Panc1 (cell line): ENCODE results near the gene TFEB. TPM values are rescaled to one million over a fixed set of nuclear protein-coding genes. Genes with fewer than 3 reads are reported as not detected.

Experiments used
- ATAC-seq: fragments of 200-7000 bp; cut with Tn5 transposase; 2 replicates; pipeline ENCODE4 v1.9.1; 2020; ENCODE audit warnings: mild to moderate bottlenecking, moderate library complexity
- BruUV-seq: library from RNA; stranded (reverse); fragments of 400-500 nt; replicated peaks from 2 replicates; lab custom pipeline; 2021; lab: Mats Ljungman, UMichigan
- CTCF ChIA-PET: fragments of 300-600 bp; sonication (Branson Sonifier 250); formaldehyde crosslinking; loops from one replicate; lab custom pipeline; 2022; ENCODE audit warnings: antibody characterized with exemption; lab: Charles Lee
- POLR2A ChIA-PET: fragments of 300-600 bp; sonication (Branson Sonifier 250); formaldehyde crosslinking; loops from one replicate; lab custom pipeline; 2022; ENCODE audit warnings: antibody characterized with exemption; lab: Charles Lee
- DNase-seq: peaks from one replicate; pipeline ENCODE4 v3.0.0-alpha.2; 2010; ENCODE audit warnings: low read depth, low spot score
- H3K27ac ChIP-seq: 2 replicates; pipeline ENCODE4 v1.5.1; 2011; ENCODE audit warnings: mild to moderate bottlenecking, low read length, inconsistent platforms
- H3K27me3 ChIP-seq: fragments of 200-500 bp; sonication (Bioruptor generic); 2 replicates; pipeline ENCODE4 v1.6.0; 2014; ENCODE audit warnings: low read length, inconsistent platforms; ENCODE audit not compliant: control insufficient read depth, insufficient read depth
- H3K36me3 ChIP-seq: fragments of 200-500 bp; sonication (Bioruptor generic); 2 replicates; pipeline ENCODE4 v1.5.1; 2014; ENCODE audit warnings: inconsistent platforms, mild to moderate bottlenecking, low read length, moderate library complexity; ENCODE audit not compliant: control insufficient read depth, insufficient read depth
- H3K4me1 ChIP-seq: 2 replicates; pipeline ENCODE4 v1.5.1; 2011; ENCODE audit warnings: inconsistent platforms, mild to moderate bottlenecking, low read length, moderate library complexity; ENCODE audit not compliant: control insufficient read depth, insufficient read depth
- H3K4me3 ChIP-seq, 2 experiments: 2 replicates each; pipeline ENCODE4 v1.5.1; 2011 to 2012; ENCODE audit warnings: low read depth in 2 of 2, low read length in 2 of 2, mild to moderate bottlenecking in 2 of 2, inconsistent platforms in 1 of 2, moderate library complexity in 1 of 2
- H3K9me3 ChIP-seq: fragments of 200-500 bp; sonication (Bioruptor generic); 2 replicates; pipeline ENCODE4 v1.5.1; 2014; ENCODE audit warnings: low read depth, mild to moderate bottlenecking, inconsistent platforms, low read length, moderate library complexity; ENCODE audit not compliant: control insufficient read depth, insufficient read depth
- CTCF ChIP-seq: fragments of 450-650 bp; IDR thresholded peaks from 2 replicates; pipeline ENCODE4 v1.5.1; 2017; ENCODE audit warnings: mild to moderate bottlenecking
- POLR2AphosphoS5 ChIP-seq: IDR thresholded peaks from 2 replicates; pipeline ENCODE4 v1.6.1; 2012; ENCODE audit warnings: mild to moderate bottlenecking, low read depth, low read length, moderate library complexity
- REST ChIP-seq, 2 experiments: IDR thresholded peaks; 2 replicates each; pipeline ENCODE4 v1.6.1; 2011 to 2012; ENCODE audit warnings: low read depth in 2 of 2, control low read depth in 1 of 2, low read length in 1 of 2, mild to moderate bottlenecking in 1 of 2, moderate library complexity in 1 of 2; ENCODE audit not compliant: insufficient read depth in 1 of 2
- SIN3A ChIP-seq: IDR thresholded peaks from 2 replicates; pipeline ENCODE4 v1.6.1; 2012; ENCODE audit warnings: low read depth, mild to moderate bottlenecking, low read length, moderate library complexity, borderline replicate concordance; ENCODE audit not compliant: insufficient read depth
- TCF7L2 ChIP-seq: IDR thresholded peaks from 2 replicates; pipeline ENCODE4 v1.6.1; 2011; ENCODE audit warnings: mild to moderate bottlenecking, low read depth, low read length, inconsistent platforms
- in situ Hi-C: cut with HindIII; loops from 2 replicates; pipeline ENCODE4 v1.10.0; 2016; ENCODE audit warnings: low sequenced_read_pairs, low pct_unique_long_range_greater_than_20kb
- intact Hi-C: fragments of 100-400 bp; cut with micrococcal nuclease; formaldehyde crosslinking; loops from one replicate; pipeline ENCODE4 v1.10.0; 2022; ENCODE audit not compliant: unreplicated experiment
- total RNA-seq: library from RNA; stranded (reverse); gene quantifications from one replicate; pipeline ENCODE4 v1.2.1, GENCODE V29; 2021; ENCODE audit not compliant: unreplicated experiment

TFEB gene
- total RNA-seq, 1 experiment from 2014 or later, result 13.3 TPM

GRCh38 chr6:41675176-41675775 lies 60.1 kb downstream of the TFEB start:
- in situ Hi-C loops, result no loop called here
- CTCF ChIA-PET, result no interaction called here
- ATAC-seq, result no peak

GRCh38 chr6:41674231-41675000 lies 61.0 kb downstream of the TFEB start:
- ChIA-PET CTCF (no interaction called here), POLR2A (no interaction called here)
- no TSS peak for BruUV-seq
- TF ChIP-seq REST (IDR thresholded peaks at IDR 0.05; ENCODE audit: insufficient read depth in 1 of 2, low read depth in 2 of 2, low read length in 1 of 2) (no peak), SIN3A (no peak), POLR2AphosphoS5 (no peak), CTCF (no peak)

More at GRCh38 chr6:41675176-41675775, 60.1 kb downstream of the TFEB start:
- no peak for DNase-seq
- no peaks in the 10 kb centered on the region for H3K27me3 ChIP-seq
- POLR2A ChIA-PET, result no interaction called here
- no peak for TF ChIP-seq REST (IDR thresholded peaks at IDR 0.05; ENCODE audit: insufficient read depth in 1 of 2, low read depth in 2 of 2, low read length in 1 of 2)
- no peak for TF ChIP-seq CTCF
- no peak for TF ChIP-seq TCF7L2
- TF ChIP-seq POLR2AphosphoS5, result no peak
- no peak for TF ChIP-seq SIN3A
- no TSS peak for BruUV-seq
- no peak overlapping the region for H3K27ac ChIP-seq
- H3K4me1 ChIP-seq, result no peaks in the 10 kb centered on the region
- intact Hi-C loops, result no loop called here
- no peaks in the 10 kb centered on the region for H3K9me3 ChIP-seq
- no peak overlapping the region for H3K4me3 ChIP-seq
- no peaks in the 10 kb centered on the region for H3K36me3 ChIP-seq

More at GRCh38 chr6:41674231-41675000, 61.0 kb downstream of the TFEB start:
- no peak for DNase-seq
- no peak overlapping the region for H3K4me3 ChIP-seq
- no peaks in the 10 kb centered on the region for H3K27me3 ChIP-seq
- intact Hi-C loops, result no loop called here
- no peaks in the 10 kb centered on the region for H3K9me3 ChIP-seq
- no peak for ATAC-seq
- no peaks in the 10 kb centered on the region for H3K4me1 ChIP-seq
- in situ Hi-C loops, result no loop called here
- H3K27ac ChIP-seq, result no peak overlapping the region
- H3K36me3 ChIP-seq, result no peaks in the 10 kb centered on the region
